GM19043 (cell line): ENCODE results near the gene WNT11.

Source experiments
- ATAC-seq: cut with Tn5 transposase; IDR thresholded peaks from one replicate; pipeline ENCODE4 v1.9.1; 2021; ENCODE audit warnings: low read depth; ENCODE audit not compliant: unreplicated experiment

WNT11 gene

DNA sequence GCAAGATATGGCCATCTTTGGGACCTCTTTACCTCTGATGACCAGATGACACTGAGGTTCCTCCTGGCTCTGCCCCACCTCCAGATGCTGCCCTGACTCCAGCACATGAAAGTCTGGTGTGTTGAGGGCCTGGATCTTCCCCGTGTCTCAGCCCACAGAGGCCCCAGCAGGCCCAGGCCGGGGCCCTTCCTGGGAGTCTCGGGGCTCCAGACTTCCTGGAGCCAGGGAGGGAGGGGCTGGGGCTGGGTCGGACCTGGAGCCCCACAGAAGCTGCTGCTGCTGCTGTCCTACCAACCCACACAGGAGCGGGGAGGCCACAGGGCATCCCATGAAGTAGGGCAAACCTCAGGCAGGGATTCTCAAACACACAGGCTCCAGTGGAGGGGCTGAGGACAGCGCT lies 32.2 kb upstream of the WNT11 start:
- ATAC-seq: no peak

DNA sequence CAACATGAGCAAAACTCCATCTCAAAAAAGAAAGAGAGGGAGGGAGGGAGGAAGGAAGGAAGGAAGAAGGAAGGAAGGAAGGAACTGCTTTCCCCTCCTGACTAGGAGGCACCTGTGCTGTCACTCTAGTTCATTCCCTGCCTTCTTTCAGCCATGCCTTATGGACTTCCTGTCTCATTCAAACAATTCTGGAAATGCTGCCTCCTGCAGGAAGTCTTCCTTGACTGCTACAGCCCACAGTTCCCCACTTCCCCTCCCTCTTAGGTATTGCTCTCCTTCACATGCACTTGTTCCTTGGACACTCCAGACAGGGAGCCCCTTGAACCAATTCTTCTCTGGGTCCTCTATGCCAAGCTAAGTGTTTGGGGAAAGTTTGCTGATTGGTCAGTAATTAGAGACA lies 31.6 kb upstream of the WNT11 start:
- ATAC-seq: no peak

DNA sequence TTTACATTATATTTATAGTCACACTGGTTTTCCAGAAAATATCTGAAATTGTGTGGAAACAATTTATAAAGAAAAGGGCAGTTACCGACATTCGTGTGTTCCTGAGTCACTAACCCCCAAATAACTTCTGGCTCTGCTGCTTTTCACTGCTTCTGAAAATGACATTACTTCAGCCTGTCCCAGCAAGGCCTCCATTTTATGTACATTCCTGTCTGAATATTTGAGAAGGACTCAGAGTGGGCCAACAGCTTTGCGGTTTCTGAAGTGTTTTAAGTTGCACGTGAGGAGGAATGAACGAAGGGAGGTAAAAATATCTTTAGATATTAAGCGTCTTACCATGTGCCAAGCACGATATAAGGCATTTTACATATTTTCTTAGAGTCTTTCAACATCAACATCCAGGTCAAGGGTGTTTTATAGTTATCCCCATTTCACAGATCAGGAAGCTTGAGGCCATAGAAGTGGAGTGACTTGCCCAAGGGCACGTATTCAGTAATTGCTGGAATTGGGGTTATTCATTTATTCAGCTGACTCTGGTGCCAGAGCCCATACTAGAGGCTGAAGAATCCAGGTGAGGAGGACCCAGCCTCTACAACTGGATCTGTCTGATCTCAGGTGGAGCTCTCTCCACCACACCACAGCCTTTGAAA lies 30.8 kb upstream of the WNT11 start:
- ATAC-seq: no peak

DNA sequence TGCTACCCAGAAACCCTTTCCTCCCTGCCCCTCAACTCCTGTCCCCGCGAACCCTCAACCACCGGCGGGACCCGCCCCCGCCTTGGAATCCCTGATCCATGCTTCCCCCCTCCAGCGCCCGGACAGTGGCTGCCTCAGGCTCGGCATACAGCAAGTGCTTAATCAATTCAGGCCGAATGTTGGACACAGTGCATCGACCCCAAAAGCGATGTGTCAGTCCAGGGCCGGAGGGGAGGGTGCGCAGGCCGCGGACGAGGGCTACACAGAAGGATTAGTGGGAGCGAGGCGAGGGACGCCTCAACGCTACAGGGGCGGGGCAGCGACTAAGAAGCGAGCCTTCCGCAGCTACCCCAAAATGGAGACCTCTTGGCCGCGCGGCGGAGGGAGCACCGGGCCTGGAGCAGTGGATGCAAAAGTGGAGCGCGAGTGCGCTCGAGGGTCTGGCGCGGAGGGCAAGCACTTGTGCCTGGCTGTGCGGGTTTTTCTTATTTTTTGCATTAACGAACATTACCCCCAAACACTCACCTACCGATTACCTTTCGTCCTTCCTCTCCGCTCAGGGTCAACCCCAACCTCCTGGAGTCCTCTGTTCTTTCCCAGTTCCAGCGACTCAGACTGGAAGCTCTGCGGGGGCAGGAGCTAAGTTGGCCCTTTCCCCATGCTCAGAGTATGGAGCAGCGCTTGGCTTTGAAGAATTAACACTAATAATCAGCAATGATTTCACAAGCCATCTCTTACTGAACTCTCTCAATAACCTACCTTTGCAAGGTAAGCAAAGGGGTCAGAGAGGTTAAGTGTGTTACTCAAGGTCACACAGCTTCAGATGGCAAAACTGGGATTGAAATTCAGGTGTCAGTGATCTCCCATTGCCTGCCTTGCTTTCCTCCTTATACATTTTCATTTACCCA lies 30.0 kb upstream of the WNT11 start:
- ATAC-seq: no peak

DNA sequence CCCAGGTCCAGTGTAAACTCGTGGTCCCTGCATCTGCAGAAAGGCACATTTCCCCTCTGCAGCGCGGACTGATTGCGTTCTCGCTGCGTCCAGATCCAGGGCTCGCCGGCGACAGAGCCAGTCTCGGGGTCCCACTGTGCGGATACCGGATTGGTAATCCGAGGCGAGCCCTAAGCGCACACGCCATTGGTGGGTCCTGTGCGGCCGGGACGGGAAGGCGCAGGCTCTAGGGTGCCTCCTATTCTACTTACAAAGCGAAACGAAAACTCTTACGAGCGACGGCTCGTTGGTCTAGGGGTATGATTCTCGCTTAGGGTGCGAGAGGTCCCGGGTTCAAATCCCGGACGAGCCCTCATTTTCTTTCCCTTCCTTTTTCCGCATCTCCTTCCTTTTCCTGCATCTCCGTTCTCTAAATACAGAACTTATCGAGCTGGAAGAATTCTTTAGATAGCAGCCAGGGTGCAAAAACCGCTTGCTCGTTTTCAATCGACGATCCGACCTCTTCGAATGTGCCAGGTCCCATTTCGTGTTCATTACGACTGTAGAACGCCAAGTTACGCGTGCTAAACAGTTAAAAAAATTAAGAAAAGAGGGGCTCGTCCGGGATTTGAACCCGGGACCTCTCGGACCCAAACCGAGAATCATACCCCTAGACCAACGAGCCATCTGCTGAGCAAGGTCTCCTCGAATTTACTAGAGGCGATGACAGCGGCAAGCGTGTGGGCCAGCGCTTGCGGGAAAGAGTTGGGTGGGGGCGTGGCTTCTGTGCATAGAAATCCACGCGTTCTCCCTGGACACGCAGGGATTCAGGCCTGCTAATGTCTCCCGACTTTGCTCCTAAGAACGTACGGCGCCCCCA lies 29.2 kb upstream of the WNT11 start:
- peak; percentile 61 for ATAC-seq

DNA sequence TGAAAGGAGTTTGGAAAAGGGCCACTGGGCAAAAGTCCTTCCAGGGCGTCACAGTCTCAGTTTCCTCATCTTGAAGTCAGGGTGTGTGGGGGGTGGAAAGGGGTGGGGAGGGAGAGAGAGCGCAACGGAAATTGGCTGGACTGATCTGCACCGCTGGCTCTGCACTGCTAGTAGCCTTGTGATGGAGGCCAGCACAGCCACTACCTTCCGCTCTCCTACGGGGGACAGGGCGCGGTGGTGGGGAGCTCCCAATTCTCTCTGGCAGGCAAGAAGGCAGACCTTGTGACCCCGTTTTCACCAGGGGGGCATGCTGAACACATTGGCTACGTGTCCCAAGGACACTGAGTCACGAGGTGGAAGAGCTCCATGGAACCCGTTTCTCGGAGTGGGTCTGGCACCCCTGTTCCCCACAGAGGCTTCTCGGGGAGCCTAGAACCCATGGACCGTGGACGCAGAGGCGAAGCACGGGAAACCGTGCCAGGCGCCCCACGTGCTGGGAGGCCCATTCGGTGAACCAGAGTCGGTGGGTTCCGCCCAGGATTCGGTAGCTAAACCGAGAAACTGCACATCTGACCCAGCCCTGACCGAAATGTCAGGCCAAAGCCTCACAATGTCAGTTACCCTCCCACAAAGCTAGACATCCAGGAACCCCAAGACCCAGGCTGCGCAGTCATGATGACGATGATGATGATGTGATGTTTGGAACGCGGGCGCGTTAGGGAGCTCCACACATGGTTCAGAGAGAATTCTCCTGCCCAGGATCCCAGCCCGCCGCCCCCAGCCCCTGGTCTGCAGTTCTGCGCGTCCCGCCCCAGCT lies 28.3 kb upstream of the WNT11 start:
- no peak for ATAC-seq

DNA sequence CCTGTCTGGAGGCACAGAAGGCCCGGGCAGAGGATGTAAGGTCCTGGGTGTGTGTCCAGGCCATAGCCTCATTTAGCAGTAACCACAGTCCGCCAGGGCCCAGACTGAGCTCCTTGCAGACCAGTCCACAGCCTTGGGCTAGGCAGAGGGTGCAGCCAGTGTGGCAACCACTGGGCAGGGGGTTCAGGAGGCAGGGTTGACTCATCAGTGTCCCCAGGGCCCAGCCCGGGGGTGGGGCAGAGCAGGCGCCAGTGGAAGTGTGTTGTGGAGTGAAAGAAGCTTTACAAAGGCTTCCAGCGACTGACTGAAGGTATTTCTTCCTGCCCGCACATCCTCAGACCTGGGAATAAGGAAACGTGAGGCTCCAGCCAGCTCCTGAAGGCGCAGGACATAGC lies 27.7 kb upstream of the WNT11 start:
- no peak for ATAC-seq

DNA sequence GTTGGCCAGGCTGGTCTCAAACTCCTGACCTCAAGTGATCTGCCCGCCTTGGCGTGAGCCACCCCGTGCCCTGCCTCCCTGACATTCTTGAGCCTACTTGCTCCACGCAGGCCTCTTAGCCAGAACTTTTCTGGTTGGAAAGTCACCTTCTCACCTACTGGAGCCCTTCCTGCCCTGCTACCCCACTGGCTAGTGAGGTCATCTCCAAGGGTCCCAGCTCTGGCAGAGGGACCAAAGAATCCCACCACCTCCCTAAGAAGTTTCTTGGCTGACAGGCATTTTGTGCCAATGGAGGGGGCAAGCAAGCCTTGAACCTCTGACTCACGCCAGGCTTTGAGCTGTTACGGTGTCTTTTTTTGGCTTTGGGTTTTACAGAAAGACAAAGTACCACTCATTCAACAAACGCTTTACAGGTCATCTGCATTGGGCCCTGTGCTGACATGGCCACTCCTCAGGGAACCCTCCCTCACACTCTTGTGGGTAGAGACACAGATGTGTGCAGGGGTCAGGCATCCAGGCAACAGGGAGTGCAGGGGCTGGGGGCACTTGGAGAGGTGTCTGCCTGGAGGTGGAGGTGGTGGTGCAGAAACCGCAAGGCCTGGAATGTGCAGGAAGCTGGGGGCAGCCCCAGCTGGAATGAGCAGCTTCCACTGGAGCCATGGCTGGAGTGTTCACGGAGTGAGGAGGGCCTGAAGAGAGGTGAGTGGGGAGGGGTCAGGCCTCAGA lies 27.1 kb upstream of the WNT11 start:
- ATAC-seq: no peak

DNA sequence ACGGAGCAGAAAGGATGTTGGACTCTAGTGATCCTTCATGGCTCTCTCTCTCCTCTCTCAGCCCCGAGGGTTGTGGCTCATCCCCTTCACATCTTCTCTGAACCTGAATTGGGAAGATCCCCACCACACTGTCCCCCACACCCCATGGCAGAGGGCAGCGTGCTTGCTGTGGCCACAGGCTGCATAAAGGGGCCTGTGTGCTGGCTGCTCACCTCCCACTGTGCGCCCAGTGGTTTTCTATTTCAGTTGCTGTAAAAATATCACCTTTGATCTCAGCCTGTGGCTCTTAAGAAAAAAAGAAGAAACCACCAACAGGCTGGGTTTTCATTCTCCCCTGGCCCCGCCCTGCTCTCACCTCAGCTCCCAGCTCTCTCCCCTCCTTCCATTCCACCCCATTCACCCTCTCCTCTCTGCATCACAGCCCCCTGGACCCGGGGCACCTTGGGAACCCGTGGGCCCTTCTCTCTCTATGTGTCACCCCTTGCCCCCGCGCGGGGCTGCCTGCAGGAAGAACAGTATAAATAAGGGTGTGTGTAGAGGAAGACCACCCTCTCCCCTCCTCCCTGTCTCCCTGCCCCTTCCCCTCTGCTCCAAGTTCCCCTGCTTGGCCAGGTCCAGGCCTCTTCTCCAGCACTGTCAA lies 25.8 kb upstream of the WNT11 start:
- no peak for ATAC-seq

DNA sequence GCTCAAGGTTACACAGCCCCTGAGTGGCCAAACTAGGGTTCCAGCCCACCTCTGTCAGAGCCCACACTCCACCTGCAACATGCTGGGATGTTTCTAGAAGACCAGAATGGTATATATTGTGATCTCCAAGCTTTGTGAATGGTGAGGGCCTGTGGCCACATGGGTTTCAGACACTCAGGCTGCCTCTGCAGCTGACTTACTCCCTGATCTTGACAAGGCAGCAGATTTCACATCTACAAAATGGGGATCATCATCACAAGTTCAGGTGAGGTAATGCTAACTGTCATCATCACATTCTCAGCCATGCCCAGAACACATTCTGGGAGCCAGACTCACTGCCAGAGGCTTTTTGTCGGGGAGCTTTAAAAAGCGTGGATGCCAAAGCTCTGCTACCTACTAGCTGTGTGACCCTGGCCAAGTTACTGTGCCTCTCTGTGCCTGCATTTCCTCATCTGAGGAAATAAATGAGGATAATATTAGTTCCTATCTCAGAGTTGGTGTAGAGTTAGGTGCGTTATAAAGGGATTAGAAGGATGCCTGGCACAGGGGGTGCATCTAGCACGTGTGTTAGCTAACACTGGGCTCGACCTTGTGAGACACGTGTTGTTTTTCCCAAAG lies 24.9 kb upstream of the WNT11 start:
- no peak for ATAC-seq

DNA sequence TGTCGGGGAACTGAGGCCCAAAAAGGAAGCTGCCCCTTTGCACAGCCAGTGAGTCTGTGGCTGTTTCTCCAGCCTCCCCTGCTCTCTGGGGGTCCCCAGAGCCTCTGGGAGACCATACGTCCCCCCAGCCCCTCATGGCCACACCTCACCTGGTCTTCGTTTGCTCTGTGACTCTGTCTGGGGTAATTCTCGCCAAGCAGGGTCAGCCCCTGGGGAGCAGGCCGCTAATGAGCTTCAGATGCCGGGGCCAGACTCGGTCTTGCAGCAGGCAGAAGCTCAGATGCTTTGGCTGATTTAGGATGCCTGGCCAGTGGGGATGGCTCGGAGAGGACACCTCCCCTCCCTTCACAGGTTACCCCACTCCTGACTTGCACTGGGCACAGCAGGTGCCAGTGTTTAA lies 24.1 kb upstream of the WNT11 start:
- no peak for ATAC-seq

DNA sequence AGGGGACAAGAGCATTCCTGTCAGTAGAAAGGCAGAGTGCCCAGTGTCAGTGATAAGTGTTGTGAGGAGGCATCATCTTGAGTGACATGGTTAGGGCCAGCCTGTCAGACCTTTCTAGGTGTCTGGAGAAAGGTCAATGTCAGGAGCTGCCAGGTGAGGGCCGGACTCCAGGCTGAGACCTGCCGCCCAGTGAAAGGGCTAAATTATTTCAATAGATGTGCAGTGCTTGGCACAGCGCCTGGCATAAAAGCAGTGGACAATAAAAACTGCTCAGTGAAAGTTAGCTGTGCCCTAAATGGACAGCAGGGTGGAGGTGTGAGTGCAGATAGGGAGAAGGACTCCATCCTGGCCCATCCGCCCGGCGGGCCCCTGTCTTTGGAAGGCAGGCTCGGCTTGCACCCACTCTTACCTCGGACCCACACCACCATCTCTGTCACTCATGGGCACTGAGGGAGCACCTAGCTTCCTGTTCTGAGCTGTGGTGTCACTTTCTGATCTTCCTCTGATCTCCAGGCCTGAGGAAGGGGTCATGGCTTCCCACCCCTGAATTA lies 23.5 kb upstream of the WNT11 start:
- ATAC-seq: no peak

DNA sequence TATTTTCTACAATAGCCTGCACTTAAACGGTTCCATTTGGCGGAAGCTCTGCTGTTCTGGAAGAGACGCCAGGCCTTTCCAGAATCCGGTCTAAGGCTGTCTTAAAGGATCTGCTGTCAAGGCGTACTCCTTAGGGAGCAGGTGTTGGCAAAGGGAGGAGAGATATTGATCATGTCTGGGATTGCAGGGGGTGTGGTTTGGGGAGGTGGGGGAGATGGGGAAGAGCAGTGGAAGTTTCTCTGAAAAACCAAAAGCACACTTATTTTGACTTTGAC lies 22.5 kb upstream of the WNT11 start:
- no peak for ATAC-seq

DNA sequence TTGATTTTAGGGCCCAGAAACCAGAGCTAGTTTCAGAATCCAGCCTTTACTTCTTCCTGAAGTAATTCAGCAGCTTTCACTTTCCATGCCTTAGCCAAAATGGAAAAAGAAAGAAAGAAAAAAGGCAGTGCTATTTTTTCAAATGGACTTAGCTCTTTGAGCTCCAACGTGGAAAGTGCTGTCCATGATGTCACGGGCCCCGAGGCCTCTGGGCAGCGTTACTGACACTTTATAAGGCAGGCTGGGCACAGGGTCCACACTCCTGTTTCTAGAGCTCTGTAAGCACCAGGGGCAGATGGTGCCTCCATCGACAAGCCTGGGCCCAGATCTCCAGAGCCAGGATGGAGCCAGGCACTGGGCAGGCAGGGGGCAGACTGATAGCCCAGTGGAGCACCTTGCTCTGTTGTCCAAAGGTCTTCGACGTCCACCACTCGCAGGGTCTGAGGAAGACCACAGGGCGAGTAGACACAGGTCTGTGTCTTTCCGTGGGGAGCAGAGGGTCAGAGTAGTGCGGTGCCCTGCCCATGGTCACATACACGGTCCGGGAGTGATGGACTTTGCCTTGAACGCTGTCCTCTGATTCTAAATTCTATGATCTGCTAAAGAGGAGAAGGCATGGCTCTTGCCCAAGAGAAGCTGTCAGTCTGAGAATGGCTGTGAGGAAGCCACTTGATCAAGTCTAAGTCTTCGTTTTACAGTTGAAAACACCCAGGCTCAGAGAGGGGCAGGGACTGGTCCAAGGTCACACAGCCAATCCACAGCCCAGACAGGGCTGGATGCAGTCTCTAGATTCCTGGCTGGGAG lies 22.0 kb upstream of the WNT11 start:
- no peak for ATAC-seq

DNA sequence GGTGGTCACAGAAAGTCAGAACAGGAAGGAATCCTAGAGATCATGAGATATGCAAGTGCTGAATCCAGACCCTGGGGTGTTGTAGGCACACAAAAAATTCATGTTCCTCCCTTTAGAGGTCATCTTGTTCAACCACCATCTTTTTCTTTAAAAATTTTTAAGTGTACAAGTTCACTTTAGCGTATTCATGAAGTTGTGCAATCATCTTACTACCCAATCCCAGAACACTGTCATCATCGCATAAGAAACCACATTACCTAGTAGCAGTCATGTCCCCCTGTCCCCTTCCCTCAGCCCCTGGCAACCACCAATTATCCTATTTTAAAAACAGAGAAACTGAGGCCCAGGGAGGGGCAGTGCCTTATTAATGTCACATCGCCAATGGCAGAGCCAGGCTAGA lies 20.3 kb upstream of the WNT11 start:
- no peak for ATAC-seq

DNA sequence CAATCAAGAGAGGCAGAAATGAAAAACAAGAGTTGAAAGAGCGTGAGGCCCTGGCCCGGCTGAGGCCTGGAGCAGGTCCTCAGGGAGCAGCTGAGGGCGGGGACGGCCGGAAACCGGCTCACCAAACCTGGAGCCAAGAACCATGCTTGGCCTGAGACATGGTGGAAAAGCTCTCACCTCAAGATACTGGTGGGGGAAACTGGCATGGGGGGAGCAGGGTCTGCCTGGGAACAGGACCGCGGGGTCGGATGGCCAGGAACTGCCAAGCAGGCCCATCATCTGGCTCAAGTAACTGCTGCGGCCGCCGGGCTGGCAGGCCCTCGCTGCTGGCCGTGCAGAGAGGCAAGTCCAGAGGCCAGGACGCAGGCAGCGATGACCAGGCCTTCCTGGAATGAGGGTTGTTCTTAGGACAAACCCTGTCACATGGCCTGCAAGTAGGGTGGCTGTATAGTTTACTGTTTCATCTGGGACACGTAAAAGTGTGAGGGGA lies 18.9 kb upstream of the WNT11 start:
- ATAC-seq: no peak

DNA sequence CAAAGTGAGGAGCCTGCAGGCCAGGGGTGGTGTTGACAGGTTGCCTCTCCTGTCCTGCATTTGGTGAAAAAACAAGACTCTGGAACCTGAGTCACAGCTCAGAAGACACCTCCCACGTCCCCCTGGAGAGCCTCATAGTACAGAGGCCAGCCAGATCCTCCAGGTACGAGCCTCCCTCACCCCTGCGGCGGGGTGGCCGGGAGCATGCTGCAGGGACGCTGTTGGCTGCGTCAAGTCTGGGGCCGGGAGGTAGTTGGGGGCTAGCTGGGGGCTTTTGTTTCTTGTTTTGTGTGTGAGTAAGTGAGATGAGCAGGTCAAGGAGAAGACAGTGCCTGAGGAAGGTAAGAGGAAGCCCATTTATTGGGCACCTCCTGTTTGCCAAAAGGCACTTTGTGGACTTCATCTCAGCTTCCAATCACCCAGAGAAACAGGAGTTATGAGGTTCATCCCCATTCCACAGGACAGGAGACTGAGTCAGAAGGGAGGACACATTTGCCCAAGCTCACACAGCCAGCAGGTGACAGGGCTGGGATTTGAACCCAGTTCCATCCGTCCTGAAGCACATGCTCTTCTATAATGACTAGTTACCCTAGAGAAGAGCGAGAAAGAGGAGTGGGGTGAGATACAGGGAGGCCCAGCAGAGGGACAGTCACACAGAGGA lies 18.3 kb upstream of the WNT11 start:
- ATAC-seq: no peak
